DND-41 (cell line): ENCODE measurements around the gene KCNC1.

Experiments used
- ATAC-seq: fragments of 200-7000 bp; cut with Tn5 transposase; 3 replicates; pipeline ENCODE4 v1.9.1; 2021; ENCODE audit warnings: low read depth; ENCODE audit not compliant: insufficient read depth
- DNase-seq: peaks from one replicate; pipeline ENCODE4 v3.0.0-alpha.2; 2020
- H2AFZ ChIP-seq: 2 replicates; pipeline ENCODE4 v1.6.0; 2012; ENCODE audit warnings: low read depth, low read length
- H3K27ac ChIP-seq: 2 replicates; pipeline ENCODE4 v1.5.1; 2012; ENCODE audit warnings: low read length, inconsistent platforms
- H3K27me3 ChIP-seq: fragments of 200-600 bp; sonication (generic); 2 replicates; pipeline ENCODE4 v1.6.0; 2012; ENCODE audit warnings: low read length, mild to moderate bottlenecking, inconsistent platforms; ENCODE audit not compliant: insufficient read depth, poor library complexity
- H3K36me3 ChIP-seq: 2 replicates; pipeline ENCODE4 v1.5.1; 2012; ENCODE audit warnings: low read length, inconsistent platforms; ENCODE audit not compliant: insufficient read depth
- H3K4me1 ChIP-seq: 2 replicates; pipeline ENCODE4 v1.5.1; 2012; ENCODE audit warnings: mild to moderate bottlenecking, low read length; ENCODE audit not compliant: insufficient read depth
- H3K4me2 ChIP-seq: 2 replicates; pipeline ENCODE4 v1.6.0; 2012; ENCODE audit warnings: mild to moderate bottlenecking, moderate library complexity, low read length, inconsistent platforms; ENCODE audit not compliant: insufficient read depth
- H3K4me3 ChIP-seq, 2 experiments: fragments of 200-600 bp in 1 of 2; shearing (Covaris generic) in 1 of 2; 2 replicates each; pipeline ENCODE4 v1.5.1; 2012 to 2016; ENCODE audit warnings: inconsistent platforms in 2 of 2, low read length in 2 of 2, mild to moderate bottlenecking in 2 of 2, low read depth in 1 of 2, moderate library complexity in 1 of 2
- H3K79me2 ChIP-seq: 2 replicates; pipeline ENCODE4 v1.6.0; 2012; ENCODE audit warnings: low read length, inconsistent platforms; ENCODE audit not compliant: insufficient read depth
- H3K9ac ChIP-seq: 2 replicates; pipeline ENCODE4 v1.6.0; 2012; ENCODE audit warnings: low read depth, mild to moderate bottlenecking, inconsistent platforms, low read length, moderate library complexity
- H3K9me3 ChIP-seq: 2 replicates; pipeline ENCODE4 v1.5.1; 2012; ENCODE audit warnings: low read length, moderate library complexity, mild to moderate bottlenecking, inconsistent platforms; ENCODE audit not compliant: insufficient read depth, severe bottlenecking
- H4K20me1 ChIP-seq: 2 replicates; pipeline ENCODE4 v1.6.0; 2012; ENCODE audit warnings: low read length; ENCODE audit not compliant: insufficient read depth
- EZH2 ChIP-seq: IDR thresholded peaks from 3 replicates; pipeline ENCODE4 v1.6.1; 2012; ENCODE audit warnings: borderline replicate concordance, low read depth, mild to moderate bottlenecking, moderate library complexity, low read length, inconsistent platforms; ENCODE audit not compliant: severe bottlenecking
- TF ChIP-seq, protein P1 (sequence below): IDR thresholded peaks from 2 replicates; pipeline ENCODE4 v1.5.1; 2012; ENCODE audit warnings: borderline replicate concordance, low read length, moderate library complexity, mild to moderate bottlenecking; ENCODE audit not compliant: poor library complexity, severe bottlenecking; ENCODE audit errors: extremely low read depth

KCNC1 gene

DNA sequence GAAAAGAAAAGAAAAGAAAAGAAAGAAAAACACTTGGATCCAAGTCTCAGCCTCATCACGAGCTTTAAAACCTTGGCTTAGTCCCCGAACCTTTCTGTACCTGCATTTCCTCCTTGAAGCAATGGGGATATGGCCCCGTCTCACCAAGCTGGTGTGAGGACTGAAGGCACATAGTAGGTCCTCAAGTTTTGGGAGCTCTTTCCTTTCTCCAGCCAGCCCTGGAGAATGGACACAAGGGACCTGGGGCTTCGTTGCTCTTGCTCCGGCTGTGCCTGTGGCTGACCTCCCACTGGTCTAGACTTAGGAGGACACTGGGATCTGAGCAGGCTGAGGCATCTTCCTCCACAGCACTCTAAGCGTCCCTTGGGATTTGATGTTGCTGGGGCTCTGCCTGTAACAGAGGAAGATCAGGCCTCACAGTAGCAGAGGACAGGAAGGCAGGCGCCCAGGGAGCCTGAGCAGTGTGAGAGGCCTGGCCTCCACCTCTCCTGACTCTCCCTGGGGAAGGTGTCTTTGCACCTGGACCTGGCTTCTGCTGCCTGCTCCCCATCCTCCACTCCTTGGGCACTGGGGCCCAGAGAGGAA lies 32.8 kb downstream of the KCNC1 start:
- no peak overlapping the region for H3K9ac ChIP-seq
- H3K27ac ChIP-seq: no peak overlapping the region
- H3K4me2 ChIP-seq: no peak overlapping the region
- no peaks in the 10 kb centered on the region; the same call in 1 of the 2 replicates for H4K20me1 ChIP-seq
- H3K4me3 ChIP-seq: no peak overlapping the region
- no peaks in the 10 kb centered on the region for H3K4me1 ChIP-seq
- H2AFZ ChIP-seq: no peak overlapping the region
- H3K27me3 ChIP-seq: no peaks in the 10 kb centered on the region
- H3K36me3 ChIP-seq: no peaks in the 10 kb centered on the region
- H3K79me2 ChIP-seq: no peaks in the 10 kb centered on the region
- DNase-seq (peak; percentile 15), ATAC-seq (peak; percentile 60; the same call in 2 of the 3 replicates)
- H3K9me3 ChIP-seq: no peaks in the 10 kb centered on the region
- TF ChIP-seq, protein P1, sequence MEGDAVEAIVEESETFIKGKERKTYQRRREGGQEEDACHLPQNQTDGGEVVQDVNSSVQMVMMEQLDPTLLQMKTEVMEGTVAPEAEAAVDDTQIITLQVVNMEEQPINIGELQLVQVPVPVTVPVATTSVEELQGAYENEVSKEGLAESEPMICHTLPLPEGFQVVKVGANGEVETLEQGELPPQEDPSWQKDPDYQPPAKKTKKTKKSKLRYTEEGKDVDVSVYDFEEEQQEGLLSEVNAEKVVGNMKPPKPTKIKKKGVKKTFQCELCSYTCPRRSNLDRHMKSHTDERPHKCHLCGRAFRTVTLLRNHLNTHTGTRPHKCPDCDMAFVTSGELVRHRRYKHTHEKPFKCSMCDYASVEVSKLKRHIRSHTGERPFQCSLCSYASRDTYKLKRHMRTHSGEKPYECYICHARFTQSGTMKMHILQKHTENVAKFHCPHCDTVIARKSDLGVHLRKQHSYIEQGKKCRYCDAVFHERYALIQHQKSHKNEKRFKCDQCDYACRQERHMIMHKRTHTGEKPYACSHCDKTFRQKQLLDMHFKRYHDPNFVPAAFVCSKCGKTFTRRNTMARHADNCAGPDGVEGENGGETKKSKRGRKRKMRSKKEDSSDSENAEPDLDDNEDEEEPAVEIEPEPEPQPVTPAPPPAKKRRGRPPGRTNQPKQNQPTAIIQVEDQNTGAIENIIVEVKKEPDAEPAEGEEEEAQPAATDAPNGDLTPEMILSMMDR: no peak
- TF ChIP-seq EZH2: no peak

DNA sequence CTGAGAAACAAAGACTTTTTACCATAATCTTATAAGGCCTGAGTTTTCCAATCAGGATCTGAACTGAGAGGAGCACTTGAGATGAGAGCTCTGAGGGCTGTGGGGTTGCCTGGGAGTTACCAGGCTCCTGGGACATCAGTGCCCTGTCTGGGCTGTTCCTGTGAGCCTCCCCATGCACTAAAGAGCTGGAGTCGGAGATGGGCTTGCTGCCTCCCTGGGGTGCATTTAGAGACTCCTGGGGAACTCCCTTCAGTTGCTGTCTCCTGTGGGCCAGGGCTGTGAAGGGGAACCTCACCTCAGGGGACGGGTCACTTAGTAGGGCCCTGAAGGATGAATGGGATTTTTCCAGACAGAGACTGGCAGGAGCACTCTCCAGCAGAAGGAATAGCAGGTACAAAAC lies 33.3 kb downstream of the KCNC1 start:
- Histone ChIP-seq H4K20me1 (no peaks in the 10 kb centered on the region; the same call in 1 of the 2 replicates), H3K27me3 (no peaks in the 10 kb centered on the region), H3K4me2 (no peak overlapping the region), H3K9me3 (no peaks in the 10 kb centered on the region), H2AFZ (no peak overlapping the region), H3K4me1 (no peaks in the 10 kb centered on the region), H3K27ac (no peak overlapping the region), H3K4me3 (no peak overlapping the region), H3K36me3 (no peaks in the 10 kb centered on the region), H3K79me2 (no peaks in the 10 kb centered on the region), H3K9ac (no peak overlapping the region)
- no peak for TF ChIP-seq EZH2
- TF ChIP-seq, protein P1: no peak
- DNase-seq (no peak), ATAC-seq (no peak)

DNA sequence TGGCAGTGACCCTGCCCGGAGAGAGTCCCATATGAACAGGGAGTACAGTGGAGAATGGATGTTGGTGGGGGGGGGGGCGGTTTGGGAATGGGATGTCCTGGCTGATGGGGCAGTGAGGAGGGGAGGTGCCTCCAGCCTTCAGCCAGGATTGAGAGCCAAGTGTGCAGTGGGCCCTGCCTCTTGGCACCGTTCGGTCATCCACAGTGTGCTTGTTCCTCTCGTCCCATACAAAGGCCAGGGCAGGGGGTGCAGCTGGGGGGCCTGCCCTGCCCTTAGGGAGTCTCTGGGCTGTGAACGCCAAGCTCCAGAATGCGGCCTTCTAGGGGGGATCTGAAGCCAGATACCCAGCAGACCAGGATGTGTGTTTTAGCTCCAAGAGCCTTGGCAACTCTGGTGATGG lies 34.0 kb downstream of the KCNC1 start:
- no peaks in the 10 kb centered on the region for H3K9me3 ChIP-seq
- H3K36me3 ChIP-seq: no peaks in the 10 kb centered on the region
- H3K27me3 ChIP-seq: no peaks in the 10 kb centered on the region
- ATAC-seq: no peak
- no peak overlapping the region for H2AFZ ChIP-seq
- no peaks in the 10 kb centered on the region for H3K4me1 ChIP-seq
- no peak for DNase-seq
- H3K4me2 ChIP-seq: no peak overlapping the region
- TF ChIP-seq, protein P1: no peak
- no peak for TF ChIP-seq EZH2
- no peaks in the 10 kb centered on the region; the same call in 1 of the 2 replicates for H4K20me1 ChIP-seq
- no peak overlapping the region for H3K9ac ChIP-seq
- no peak overlapping the region for H3K27ac ChIP-seq
- H3K79me2 ChIP-seq: no peaks in the 10 kb centered on the region
- no peak overlapping the region for H3K4me3 ChIP-seq
